Effector memory CD8-positive, alpha-beta T cell (primary cell): ENCODE measurements around the gene GFPT2.

Experiments
- ATAC-seq: fragments of 150-1000 bp; cut with Tn5 transposase; replicated peaks from 2 replicates; pipeline ENCODE4 v1.10.0; 2021; ENCODE audit warnings: mild to moderate bottlenecking, moderate library complexity
- DNase-seq, 3 experiments: peaks; one replicate each; pipeline ENCODE4 v3.0.0; 2021
- H3K27ac Mint-ChIP-seq, 2 donors: one replicate each; pipeline ENCODE4 v1.8.0; 2022; ENCODE audit warnings: mild to moderate bottlenecking in 2 of 2, mixed read lengths in 2 of 2, moderate library complexity in 2 of 2
- H3K27me3 Mint-ChIP-seq, 2 donors: one replicate each; pipeline ENCODE4 v1.8.0; 2022; ENCODE audit warnings: mixed read lengths in 2 of 2
- H3K36me3 Mint-ChIP-seq: one replicate; pipeline ENCODE4 v1.8.0; 2022; ENCODE audit warnings: mild to moderate bottlenecking, moderate library complexity, mixed read lengths; ENCODE audit not compliant: insufficient read depth
- H3K4me1 Mint-ChIP-seq, 2 donors: one replicate each; pipeline ENCODE4 v1.8.0; 2022; ENCODE audit warnings: low read depth in 2 of 2, mixed read lengths in 2 of 2
- H3K4me3 Mint-ChIP-seq, 2 donors: one replicate each; pipeline ENCODE4 v1.8.0; 2022; ENCODE audit warnings: mild to moderate bottlenecking in 2 of 2, mixed read lengths in 2 of 2, moderate library complexity in 2 of 2
- H3K9me3 Mint-ChIP-seq, 2 donors: one replicate each; pipeline ENCODE4 v1.8.0; 2022; ENCODE audit warnings: mixed read lengths in 2 of 2

The GFPT2 gene

DNA sequence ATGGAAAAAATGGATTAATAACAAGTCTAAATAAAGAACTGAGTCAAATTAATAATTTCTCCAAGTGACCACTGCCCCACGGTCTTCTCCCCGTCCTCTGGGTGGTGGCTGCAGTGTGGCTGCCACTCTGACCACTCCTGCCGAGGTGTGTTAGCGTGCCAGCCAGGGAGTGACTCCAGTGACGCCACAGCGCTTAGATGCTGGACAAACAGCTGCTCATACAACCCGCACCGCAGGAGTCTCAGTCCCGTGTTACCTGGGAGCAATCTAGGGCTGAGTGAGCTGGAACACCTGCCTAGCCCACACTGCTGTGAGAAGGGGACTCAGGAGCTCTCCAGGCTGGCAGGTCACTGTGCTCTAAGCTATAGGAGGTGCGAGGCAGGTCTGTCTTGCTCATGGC lies 71.4 kb downstream of the GFPT2 start:
- no peak overlapping the region for H3K4me3 Mint-ChIP-seq

DNA sequence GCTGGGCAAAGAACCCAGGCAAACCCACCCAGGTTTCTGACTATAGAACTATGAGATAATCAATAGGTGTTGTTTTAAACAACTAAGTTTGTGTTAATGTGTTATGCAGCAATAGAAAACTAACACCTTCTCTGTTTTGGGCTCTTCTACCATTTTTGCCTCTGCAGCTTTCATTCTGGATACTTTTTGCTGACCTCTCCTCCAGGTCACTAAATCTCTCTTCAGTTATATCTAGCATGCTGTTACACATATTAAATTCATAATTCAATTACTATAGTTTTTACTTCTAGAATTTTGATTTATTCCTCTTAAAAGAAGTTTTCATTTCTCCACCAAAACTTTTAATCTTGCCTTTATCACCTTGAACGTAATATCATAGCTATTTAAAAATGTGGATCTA lies 78.4 kb downstream of the GFPT2 start:
- ATAC-seq: no peak
- Mint-ChIP-seq H3K4me1 (peaks cover 0 to 3% of the 10 kb centered on the region in 2 donors), H3K36me3 (peaks cover 16% of the 10 kb centered on the region), H3K27ac (no peak overlapping the region), H3K4me3 (no peak overlapping the region), H3K27me3 (no peaks in the 10 kb centered on the region), H3K9me3 (peaks cover 0 to 8% of the 10 kb centered on the region in 2 donors)
- DNase-seq: no peak

More for the DNA sequence above, 71.4 kb downstream of the GFPT2 start:
- ATAC-seq (no peak), DNase-seq (no peak)
- Mint-ChIP-seq H3K27me3 (no peaks in the 10 kb centered on the region), H3K9me3 (no peaks in the 10 kb centered on the region), H3K27ac (no peak overlapping the region), H3K4me1 (peaks cover 7 to 13% of the 10 kb centered on the region in 2 donors), H3K36me3 (peaks cover 35% of the 10 kb centered on the region)

- Mint-ChIP-seq H3K4me3 (no peak overlapping the region), H3K9me3 (peaks cover 0 to 8% of the 10 kb centered on the region in 2 donors), H3K27me3 (no peaks in the 10 kb centered on the region), H3K36me3 (peaks cover 24% of the 10 kb centered on the region), H3K4me1 (no peaks in the 10 kb centered on the region), H3K27ac (no peak overlapping the region)
- no peak for DNase-seq
- ATAC-seq: no peak
These were observed 81.9 kb downstream of the GFPT2 start for GRCh38 chr5:180271221-180271620.

DNA sequence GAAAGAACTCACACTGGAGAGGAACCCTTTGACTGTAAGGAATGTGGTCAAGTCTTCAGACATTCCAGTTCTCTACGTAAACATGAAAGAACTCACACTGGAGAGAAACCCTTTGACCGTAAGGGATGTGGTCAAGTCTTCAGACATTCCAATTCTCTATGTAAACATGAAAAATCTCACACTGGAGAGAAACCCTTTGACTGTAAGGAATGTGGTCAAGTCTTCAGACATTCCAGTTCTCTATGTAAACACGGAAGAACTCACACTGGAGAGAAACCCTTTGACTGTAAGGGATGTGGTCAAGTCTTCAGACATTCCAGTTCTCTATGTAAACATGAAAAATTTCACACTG lies 93.9 kb downstream of the GFPT2 start:
- DNase-seq (no peak), ATAC-seq (no peak)
- Mint-ChIP-seq H3K4me1 (peaks cover 0 to 2% of the 10 kb centered on the region in 2 donors), H3K9me3 (peaks cover 21 to 29% of the 10 kb centered on the region in 2 donors), H3K4me3 (no peak overlapping the region), H3K36me3 (peaks cover 57% of the 10 kb centered on the region), H3K27me3 (no peaks in the 10 kb centered on the region), H3K27ac (no peak overlapping the region)

GRCh38 chr5:180253036-180253824 lies 99.9 kb downstream of the GFPT2 start:
- Mint-ChIP-seq H3K4me3 (no peak overlapping the region), H3K4me1 (peaks cover 0 to 4% of the 10 kb centered on the region in 2 donors), H3K27me3 (no peaks in the 10 kb centered on the region), H3K9me3 (peaks cover 7 to 23% of the 10 kb centered on the region in 2 donors), H3K27ac (no peak overlapping the region), H3K36me3 (peaks cover 23% of the 10 kb centered on the region)
- ATAC-seq (no peak), DNase-seq (no peak)

GRCh38 chr5:180251887-180252286 lies 101.2 kb downstream of the GFPT2 start:
- Mint-ChIP-seq H3K36me3 (peaks cover 27% of the 10 kb centered on the region), H3K9me3 (peaks cover 7 to 23% of the 10 kb centered on the region in 2 donors)

GRCh38 chr5:180251141-180251540 lies 102.0 kb downstream of the GFPT2 start:
- ATAC-seq (no peak), DNase-seq (no peak)
- H3K9me3 Mint-ChIP-seq: peaks cover 7 to 23% of the 10 kb centered on the region in 2 donors
- peaks cover 28% of the 10 kb centered on the region for H3K36me3 Mint-ChIP-seq
- peaks cover 0 to 4% of the 10 kb centered on the region in 2 donors for H3K4me1 Mint-ChIP-seq
- no peak overlapping the region for H3K4me3 Mint-ChIP-seq
- H3K27ac Mint-ChIP-seq: no peak overlapping the region
- no peaks in the 10 kb centered on the region for H3K27me3 Mint-ChIP-seq

More at GRCh38 chr5:180251887-180252286, 101.2 kb downstream of the GFPT2 start:
- no peak for DNase-seq
- Mint-ChIP-seq H3K27ac (no peak overlapping the region), H3K4me1 (peaks cover 0 to 4% of the 10 kb centered on the region in 2 donors), H3K27me3 (no peaks in the 10 kb centered on the region), H3K4me3 (no peak overlapping the region)
- no peak for ATAC-seq
